SK-N-SH treated with all-trans-retinoic acid at 6 μM for 48 hours (cell line): ENCODE results near the gene HS3ST5.

ENCODE experiments used
- ATAC-seq: fragments of 200-7000 bp; cut with Tn5 transposase; 3 replicates; pipeline ENCODE4 v1.9.1; 2020; ENCODE audit warnings: mild to moderate bottlenecking, moderate library complexity
- ARNTL ChIP-seq: fragments of 450-650 bp; formaldehyde crosslinking; IDR thresholded peaks from 2 replicates; pipeline ENCODE4 v1.5.0; 2020; ENCODE audit warnings: low read depth, mild to moderate bottlenecking, moderate library complexity, borderline replicate concordance
- CSDC2 ChIP-seq: fragments of 250-450 bp; sonication (Bioruptor Pico); IDR thresholded peaks from 2 replicates; pipeline ENCODE4 v1.5.0; 2020; ENCODE audit warnings: mild to moderate bottlenecking, moderate library complexity
- GLIS3 ChIP-seq: fragments of 250-450 bp; sonication (Bioruptor Pico); IDR thresholded peaks from 2 replicates; pipeline ENCODE4 v1.5.0; 2020; ENCODE audit warnings: mild to moderate bottlenecking, moderate library complexity
- ISL1 ChIP-seq: fragments of 250-450 bp; sonication (Bioruptor Pico); IDR thresholded peaks from 2 replicates; pipeline ENCODE4 v2.1.2; 2022; ENCODE audit warnings: mild to moderate bottlenecking, moderate library complexity
- OSR1 ChIP-seq: fragments of 250-450 bp; sonication (Bioruptor Pico); IDR thresholded peaks from 2 replicates; pipeline ENCODE4 v1.8.0; 2022; ENCODE audit warnings: moderate library complexity, mild to moderate bottlenecking, inconsistent platforms
- PPARA ChIP-seq: fragments of 250-450 bp; sonication (Bioruptor Pico); IDR thresholded peaks from 2 replicates; pipeline ENCODE4 v1.5.0; 2020; ENCODE audit warnings: mild to moderate bottlenecking, borderline replicate concordance
- SNAI2 ChIP-seq: fragments of 250-450 bp; sonication (Bioruptor Pico); IDR thresholded peaks from 2 replicates; pipeline ENCODE4 v1.5.0; 2020; ENCODE audit warnings: mild to moderate bottlenecking, moderate library complexity
- TCF4 ChIP-seq: fragments of 250-450 bp; sonication (Bioruptor Pico); IDR thresholded peaks from 2 replicates; pipeline ENCODE4 v1.8.0; 2021; ENCODE audit warnings: mild to moderate bottlenecking, moderate library complexity, borderline replicate concordance
- TOX ChIP-seq: fragments of 250-450 bp; sonication (Bioruptor Pico); IDR thresholded peaks from 2 replicates; pipeline ENCODE4 v1.8.0; 2021; ENCODE audit warnings: mild to moderate bottlenecking, moderate library complexity, borderline replicate concordance
- ZC3H10 ChIP-seq: fragments of 250-450 bp; sonication (Bioruptor Pico); IDR thresholded peaks from 2 replicates; pipeline ENCODE4 v1.5.1; 2021; ENCODE audit warnings: mild to moderate bottlenecking, moderate library complexity
- ZFP3 ChIP-seq: fragments of 250-450 bp; sonication (Bioruptor Pico); IDR thresholded peaks from 2 replicates; pipeline ENCODE4 v1.5.0; 2020; ENCODE audit warnings: mild to moderate bottlenecking, moderate library complexity
- ZNF565 ChIP-seq: fragments of 450-650 bp; formaldehyde crosslinking; conservative IDR thresholded peaks from 2 replicates; pipeline ENCODE4 v1.5.0; 2020; ENCODE audit warnings: low read depth, mild to moderate bottlenecking, moderate library complexity
- ZNF70 ChIP-seq: fragments of 450-650 bp; formaldehyde crosslinking; IDR thresholded peaks from 2 replicates; pipeline ENCODE4 v1.5.0; 2020; ENCODE audit warnings: mild to moderate bottlenecking, moderate library complexity
- ZNF8 ChIP-seq: fragments of 450-650 bp; formaldehyde crosslinking; IDR thresholded peaks from 2 replicates; pipeline ENCODE4 v1.5.0; 2020; ENCODE audit warnings: mild to moderate bottlenecking, moderate library complexity
- TF ChIP-seq, protein P1 (sequence below): fragments of 250-450 bp; sonication (Bioruptor Pico); IDR thresholded peaks from 2 replicates; pipeline ENCODE4 v1.5.1; 2020; ENCODE audit warnings: low read depth, mild to moderate bottlenecking, moderate library complexity
- TF ChIP-seq, protein P2 (sequence below): fragments of 250-450 bp; sonication (Bioruptor Pico); IDR thresholded peaks from 2 replicates; pipeline ENCODE4 v1.5.1; 2021; ENCODE audit warnings: mild to moderate bottlenecking, moderate library complexity
- TF ChIP-seq, protein P3 (sequence below): fragments of 250-450 bp; sonication (Bioruptor Pico); IDR thresholded peaks from 2 replicates; pipeline ENCODE4 v1.5.0; 2020; ENCODE audit warnings: mild to moderate bottlenecking, moderate library complexity
- TF ChIP-seq, protein P4 (sequence below): fragments of 250-450 bp; sonication (Bioruptor Pico); IDR thresholded peaks from 2 replicates; pipeline ENCODE4 v1.8.0; 2021; ENCODE audit warnings: low read depth, mild to moderate bottlenecking, moderate library complexity, borderline replicate concordance
- TF ChIP-seq, protein P5 (sequence below): fragments of 250-450 bp; sonication (Bioruptor Pico); IDR thresholded peaks from 2 replicates; pipeline ENCODE4 v1.8.0; 2020; ENCODE audit warnings: mild to moderate bottlenecking, moderate library complexity, borderline replicate concordance

Gene HS3ST5

DNA sequence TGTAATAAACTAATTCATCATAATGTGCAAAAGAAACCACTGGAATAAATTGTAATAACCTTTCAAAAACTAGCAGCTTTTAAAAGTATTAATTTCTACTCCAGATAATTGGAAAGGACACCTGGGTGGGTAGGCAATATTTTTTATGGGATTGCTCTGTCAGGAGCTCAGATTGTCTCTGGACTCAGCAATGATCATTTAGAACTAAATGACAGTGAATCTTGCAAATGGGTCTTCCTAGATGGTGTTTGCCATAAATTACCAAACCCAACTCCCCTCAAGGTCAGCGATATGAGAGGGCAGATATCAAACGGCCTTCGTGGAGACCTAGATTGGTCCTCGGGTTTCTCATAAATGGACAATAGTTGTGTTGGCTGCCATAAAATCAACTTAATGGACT lies 181.9 kb downstream of the HS3ST5 start:
- ATAC-seq = no peak
- TF ChIP-seq ZFP3 (CRISPR knock-in tag) = no peak
- TF ChIP-seq ZNF70 (CRISPR knock-in tag) = no peak
- TF ChIP-seq, protein P1, sequence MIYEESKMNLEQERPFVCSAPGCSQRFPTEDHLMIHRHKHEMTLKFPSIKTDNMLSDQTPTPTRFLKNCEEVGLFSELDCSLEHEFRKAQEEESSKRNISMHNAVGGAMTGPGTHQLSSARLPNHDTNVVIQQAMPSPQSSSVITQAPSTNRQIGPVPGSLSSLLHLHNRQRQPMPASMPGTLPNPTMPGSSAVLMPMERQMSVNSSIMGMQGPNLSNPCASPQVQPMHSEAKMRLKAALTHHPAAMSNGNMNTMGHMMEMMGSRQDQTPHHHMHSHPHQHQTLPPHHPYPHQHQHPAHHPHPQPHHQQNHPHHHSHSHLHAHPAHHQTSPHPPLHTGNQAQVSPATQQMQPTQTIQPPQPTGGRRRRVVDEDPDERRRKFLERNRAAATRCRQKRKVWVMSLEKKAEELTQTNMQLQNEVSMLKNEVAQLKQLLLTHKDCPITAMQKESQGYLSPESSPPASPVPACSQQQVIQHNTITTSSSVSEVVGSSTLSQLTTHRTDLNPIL = no peak
- TF ChIP-seq ZC3H10 (CRISPR knock-in tag) = no peak
- TF ChIP-seq ISL1 = no peak
- no peak for TF ChIP-seq ZNF8 (CRISPR knock-in tag)
- no peak for TF ChIP-seq SNAI2
- TF ChIP-seq, all 23 proteins: peak for 0

DNA sequence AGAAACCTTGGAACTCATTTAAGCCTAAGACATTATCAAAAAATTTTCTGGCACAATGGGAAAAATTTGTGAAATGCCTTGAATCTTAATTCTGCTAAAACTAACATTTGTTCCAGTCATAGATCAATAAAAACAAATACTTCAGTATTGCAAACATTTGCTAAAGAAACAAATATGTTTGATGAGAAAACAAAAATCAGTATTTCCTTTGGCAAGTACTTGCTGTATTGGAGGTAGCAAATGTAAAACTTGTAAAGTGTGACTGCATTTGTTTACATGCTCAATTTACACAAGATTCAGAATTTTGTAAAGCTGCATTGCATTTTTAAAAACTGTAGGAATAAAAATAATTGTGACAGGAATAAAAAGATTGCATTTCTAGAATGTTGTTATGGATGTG lies 183.1 kb downstream of the HS3ST5 start:
- TF ChIP-seq ZC3H10 (CRISPR knock-in tag) = no peak
- TF ChIP-seq, protein P1 = no peak
- TF ChIP-seq TCF4 (CRISPR knock-in tag) = no peak
- no peak for TF ChIP-seq CSDC2 (CRISPR knock-in tag)
- no peak for TF ChIP-seq ZNF8 (CRISPR knock-in tag)
- TF ChIP-seq ISL1 = no peak
- TF ChIP-seq, protein P2, sequence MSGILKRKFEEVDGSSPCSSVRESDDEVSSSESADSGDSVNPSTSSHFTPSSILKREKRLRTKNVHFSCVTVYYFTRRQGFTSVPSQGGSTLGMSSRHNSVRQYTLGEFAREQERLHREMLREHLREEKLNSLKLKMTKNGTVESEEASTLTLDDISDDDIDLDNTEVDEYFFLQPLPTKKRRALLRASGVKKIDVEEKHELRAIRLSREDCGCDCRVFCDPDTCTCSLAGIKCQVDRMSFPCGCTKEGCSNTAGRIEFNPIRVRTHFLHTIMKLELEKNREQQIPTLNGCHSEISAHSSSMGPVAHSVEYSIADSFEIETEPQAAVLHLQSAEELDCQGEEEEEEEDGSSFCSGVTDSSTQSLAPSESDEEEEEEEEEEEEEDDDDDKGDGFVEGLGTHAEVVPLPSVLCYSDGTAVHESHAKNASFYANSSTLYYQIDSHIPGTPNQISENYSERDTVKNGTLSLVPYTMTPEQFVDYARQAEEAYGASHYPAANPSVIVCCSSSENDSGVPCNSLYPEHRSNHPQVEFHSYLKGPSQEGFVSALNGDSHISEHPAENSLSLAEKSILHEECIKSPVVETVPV (CRISPR knock-in tag) = no peak
- TF ChIP-seq ZNF565 (CRISPR knock-in tag) = no peak
- no peak for TF ChIP-seq TOX (CRISPR knock-in tag)
- TF ChIP-seq, protein P3, sequence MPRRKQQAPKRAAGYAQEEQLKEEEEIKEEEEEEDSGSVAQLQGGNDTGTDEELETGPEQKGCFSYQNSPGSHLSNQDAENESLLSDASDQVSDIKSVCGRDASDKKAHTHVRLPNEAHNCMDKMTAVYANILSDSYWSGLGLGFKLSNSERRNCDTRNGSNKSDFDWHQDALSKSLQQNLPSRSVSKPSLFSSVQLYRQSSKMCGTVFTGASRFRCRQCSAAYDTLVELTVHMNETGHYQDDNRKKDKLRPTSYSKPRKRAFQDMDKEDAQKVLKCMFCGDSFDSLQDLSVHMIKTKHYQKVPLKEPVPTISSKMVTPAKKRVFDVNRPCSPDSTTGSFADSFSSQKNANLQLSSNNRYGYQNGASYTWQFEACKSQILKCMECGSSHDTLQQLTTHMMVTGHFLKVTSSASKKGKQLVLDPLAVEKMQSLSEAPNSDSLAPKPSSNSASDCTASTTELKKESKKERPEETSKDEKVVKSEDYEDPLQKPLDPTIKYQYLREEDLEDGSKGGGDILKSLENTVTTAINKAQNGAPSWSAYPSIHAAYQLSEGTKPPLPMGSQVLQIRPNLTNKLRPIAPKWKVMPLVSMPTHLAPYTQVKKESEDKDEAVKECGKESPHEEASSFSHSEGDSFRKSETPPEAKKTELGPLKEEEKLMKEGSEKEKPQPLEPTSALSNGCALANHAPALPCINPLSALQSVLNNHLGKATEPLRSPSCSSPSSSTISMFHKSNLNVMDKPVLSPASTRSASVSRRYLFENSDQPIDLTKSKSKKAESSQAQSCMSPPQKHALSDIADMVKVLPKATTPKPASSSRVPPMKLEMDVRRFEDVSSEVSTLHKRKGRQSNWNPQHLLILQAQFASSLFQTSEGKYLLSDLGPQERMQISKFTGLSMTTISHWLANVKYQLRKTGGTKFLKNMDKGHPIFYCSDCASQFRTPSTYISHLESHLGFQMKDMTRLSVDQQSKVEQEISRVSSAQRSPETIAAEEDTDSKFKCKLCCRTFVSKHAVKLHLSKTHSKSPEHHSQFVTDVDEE (CRISPR knock-in tag) = no peak
- no peak for ATAC-seq

DNA sequence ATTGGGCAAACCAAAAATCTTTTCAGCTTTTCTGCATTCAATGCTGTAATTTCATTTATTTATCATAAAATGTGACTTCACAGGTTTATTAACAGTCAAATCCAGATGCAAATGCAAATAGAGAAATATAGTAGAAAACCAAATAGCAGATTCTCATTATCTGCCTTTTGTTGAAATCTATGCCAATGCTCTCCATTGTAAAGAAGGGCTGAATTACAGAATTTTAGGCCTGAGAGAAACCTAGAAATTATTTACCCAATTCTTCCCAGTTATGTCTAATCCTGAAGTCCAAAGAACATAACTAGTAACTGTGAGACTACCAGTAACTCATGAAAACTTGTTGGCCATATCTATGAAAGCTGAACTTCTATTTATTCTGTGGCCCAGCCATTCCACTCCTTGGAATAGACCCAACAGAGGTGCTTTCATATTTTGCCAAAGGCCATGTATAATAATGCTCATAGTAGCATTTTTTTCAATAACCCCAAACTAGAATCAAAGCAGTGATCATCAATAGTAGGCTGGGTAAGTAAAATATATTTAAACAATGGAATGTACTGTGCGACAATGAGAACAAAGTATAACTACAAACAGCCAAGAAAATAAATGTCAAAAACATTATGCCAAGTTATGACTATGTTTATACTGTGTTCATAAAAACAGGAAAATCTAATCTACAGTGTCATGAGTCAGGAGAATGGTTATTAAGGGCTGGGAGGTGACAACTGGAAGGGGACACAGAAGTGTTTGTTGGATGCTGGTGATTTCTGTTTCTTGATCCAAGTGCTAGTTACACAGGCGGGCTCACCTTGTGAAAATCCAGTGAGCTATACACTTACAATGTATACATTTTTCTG lies 183.8 kb downstream of the HS3ST5 start:
- no peak for ATAC-seq
- TF ChIP-seq ZC3H10 (CRISPR knock-in tag) (no peak), OSR1 (CRISPR knock-in tag) (no peak), ARNTL (CRISPR knock-in tag) (no peak), ZNF8 (CRISPR knock-in tag) (no peak), PPARA (no peak), TCF4 (CRISPR knock-in tag) (no peak), CSDC2 (CRISPR knock-in tag) (no peak), GLIS3 (CRISPR knock-in tag) (no peak), TOX (CRISPR knock-in tag) (no peak)
- TF ChIP-seq, protein P4, sequence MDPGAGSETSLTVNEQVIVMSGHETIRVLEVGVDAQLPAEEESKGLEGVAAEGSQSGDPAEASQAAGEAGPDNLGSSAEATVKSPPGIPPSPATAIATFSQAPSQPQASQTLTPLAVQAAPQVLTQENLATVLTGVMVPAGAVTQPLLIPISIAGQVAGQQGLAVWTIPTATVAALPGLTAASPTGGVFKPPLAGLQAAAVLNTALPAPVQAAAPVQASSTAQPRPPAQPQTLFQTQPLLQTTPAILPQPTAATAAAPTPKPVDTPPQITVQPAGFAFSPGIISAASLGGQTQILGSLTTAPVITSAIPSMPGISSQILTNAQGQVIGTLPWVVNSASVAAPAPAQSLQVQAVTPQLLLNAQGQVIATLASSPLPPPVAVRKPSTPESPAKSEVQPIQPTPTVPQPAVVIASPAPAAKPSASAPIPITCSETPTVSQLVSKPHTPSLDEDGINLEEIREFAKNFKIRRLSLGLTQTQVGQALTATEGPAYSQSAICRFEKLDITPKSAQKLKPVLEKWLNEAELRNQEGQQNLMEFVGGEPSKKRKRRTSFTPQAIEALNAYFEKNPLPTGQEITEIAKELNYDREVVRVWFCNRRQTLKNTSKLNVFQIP (CRISPR knock-in tag) = no peak
- TF ChIP-seq, protein P5, sequence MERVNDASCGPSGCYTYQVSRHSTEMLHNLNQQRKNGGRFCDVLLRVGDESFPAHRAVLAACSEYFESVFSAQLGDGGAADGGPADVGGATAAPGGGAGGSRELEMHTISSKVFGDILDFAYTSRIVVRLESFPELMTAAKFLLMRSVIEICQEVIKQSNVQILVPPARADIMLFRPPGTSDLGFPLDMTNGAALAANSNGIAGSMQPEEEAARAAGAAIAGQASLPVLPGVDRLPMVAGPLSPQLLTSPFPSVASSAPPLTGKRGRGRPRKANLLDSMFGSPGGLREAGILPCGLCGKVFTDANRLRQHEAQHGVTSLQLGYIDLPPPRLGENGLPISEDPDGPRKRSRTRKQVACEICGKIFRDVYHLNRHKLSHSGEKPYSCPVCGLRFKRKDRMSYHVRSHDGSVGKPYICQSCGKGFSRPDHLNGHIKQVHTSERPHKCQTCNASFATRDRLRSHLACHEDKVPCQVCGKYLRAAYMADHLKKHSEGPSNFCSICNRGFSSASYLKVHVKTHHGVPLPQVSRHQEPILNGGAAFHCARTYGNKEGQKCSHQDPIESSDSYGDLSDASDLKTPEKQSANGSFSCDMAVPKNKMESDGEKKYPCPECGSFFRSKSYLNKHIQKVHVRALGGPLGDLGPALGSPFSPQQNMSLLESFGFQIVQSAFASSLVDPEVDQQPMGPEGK = no peak
- TF ChIP-seq, protein P1 = no peak
